Activated naive CD4-positive, alpha-beta T cell treated with anti-CD3 and anti-CD28 coated beads, Interleukin-2, amount 10 ng/mL, durations not matched to agents 7 days and 5 days (primary cell): ENCODE measurements around the gene SYT12.

Experiments
- CTCF ChIA-PET: fragments of 350-600 bp; sonication (Branson Sonifier 250); formaldehyde crosslinking; loops from one replicate; lab custom pipeline; 2021; ENCODE audit warnings: antibody characterized with exemption; lab: Charles Lee
- DNase-seq: peaks from one replicate; pipeline ENCODE4 v3.0.0-alpha.2; 2020
- H3K27ac Mint-ChIP-seq: one replicate; pipeline ENCODE4 v1.8.0; 2021; ENCODE audit warnings: mild to moderate bottlenecking, moderate library complexity, mixed read lengths
- H3K27me3 Mint-ChIP-seq: one replicate; pipeline ENCODE4 v1.8.0; 2021; ENCODE audit warnings: mild to moderate bottlenecking, mixed read lengths
- H3K36me3 Mint-ChIP-seq: one replicate; pipeline ENCODE4 v1.8.0; 2021; ENCODE audit warnings: mixed read lengths
- H3K4me1 Mint-ChIP-seq: one replicate; pipeline ENCODE4 v1.8.0; 2021; ENCODE audit warnings: mixed read lengths
- H3K4me3 Mint-ChIP-seq: one replicate; pipeline ENCODE4 v1.8.0; 2021; ENCODE audit warnings: mild to moderate bottlenecking, moderate library complexity, mixed read lengths
- H3K9me3 Mint-ChIP-seq: one replicate; pipeline ENCODE4 v1.8.0; 2021; ENCODE audit warnings: mixed read lengths

The SYT12 gene

DNA sequence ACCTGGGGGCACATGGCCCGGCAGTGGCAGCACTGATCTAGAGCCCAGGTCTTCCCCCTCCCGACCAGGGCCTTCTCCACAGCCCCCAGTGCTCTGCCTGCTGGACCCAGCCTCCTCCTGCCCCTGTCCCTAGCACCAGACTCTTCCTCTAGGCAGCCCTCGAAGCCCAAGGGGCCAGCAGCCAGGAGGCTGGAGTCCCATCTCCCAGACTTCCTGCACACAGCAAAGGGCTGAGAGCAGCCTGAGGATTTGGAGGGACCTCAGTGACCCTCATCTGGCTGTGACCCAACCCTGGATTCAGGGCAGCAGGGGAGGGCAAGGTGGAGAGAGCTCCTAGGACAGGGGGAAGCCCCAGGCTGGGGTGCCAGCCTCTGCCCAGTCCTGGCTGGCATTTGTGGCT, 36.7 kb downstream of the SYT12 start:
- Mint-ChIP-seq H3K4me1 (peaks cover 12% of the 10 kb centered on the region), H3K27me3 (peaks cover 55% of the 10 kb centered on the region), H3K36me3 (no peaks in the 10 kb centered on the region), H3K27ac (no peak overlapping the region), H3K4me3 (no peak overlapping the region), H3K9me3 (no peaks in the 10 kb centered on the region)
- CTCF ChIA-PET: no interaction called here
- no peak for DNase-seq

DNA sequence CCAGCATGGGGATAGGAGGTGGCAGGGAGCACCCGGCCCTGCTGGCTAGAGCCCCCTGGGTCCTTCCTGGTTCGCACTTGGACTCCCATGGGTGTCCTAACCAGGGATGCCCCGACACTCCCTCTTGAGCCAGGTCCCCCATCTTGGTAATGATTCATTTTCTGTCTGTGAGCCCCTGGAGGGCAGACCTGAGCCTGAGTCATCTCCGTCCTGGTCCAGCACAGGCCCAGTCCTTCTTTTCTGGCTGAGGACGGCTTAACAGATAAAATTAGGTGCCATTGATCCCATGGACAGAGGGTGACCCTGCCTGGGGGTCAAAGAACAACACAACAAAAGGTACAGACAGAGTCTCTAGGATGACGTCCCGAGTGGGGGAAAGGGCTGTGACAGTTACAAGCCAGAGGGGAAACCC, 37.2 kb downstream of the SYT12 start:
- Mint-ChIP-seq H3K9me3 (no peaks in the 10 kb centered on the region), H3K4me3 (no peak overlapping the region), H3K27me3 (peaks cover 51% of the 10 kb centered on the region), H3K27ac (no peak overlapping the region), H3K4me1 (peaks cover 12% of the 10 kb centered on the region), H3K36me3 (no peaks in the 10 kb centered on the region)
- DNase-seq: no peak
- CTCF ChIA-PET: interaction anchor here (0.9 kb wide), 1 partner anchor 12 kb away, joined by 3 read pairs; no protein-coding TSS in a partner anchor

DNA sequence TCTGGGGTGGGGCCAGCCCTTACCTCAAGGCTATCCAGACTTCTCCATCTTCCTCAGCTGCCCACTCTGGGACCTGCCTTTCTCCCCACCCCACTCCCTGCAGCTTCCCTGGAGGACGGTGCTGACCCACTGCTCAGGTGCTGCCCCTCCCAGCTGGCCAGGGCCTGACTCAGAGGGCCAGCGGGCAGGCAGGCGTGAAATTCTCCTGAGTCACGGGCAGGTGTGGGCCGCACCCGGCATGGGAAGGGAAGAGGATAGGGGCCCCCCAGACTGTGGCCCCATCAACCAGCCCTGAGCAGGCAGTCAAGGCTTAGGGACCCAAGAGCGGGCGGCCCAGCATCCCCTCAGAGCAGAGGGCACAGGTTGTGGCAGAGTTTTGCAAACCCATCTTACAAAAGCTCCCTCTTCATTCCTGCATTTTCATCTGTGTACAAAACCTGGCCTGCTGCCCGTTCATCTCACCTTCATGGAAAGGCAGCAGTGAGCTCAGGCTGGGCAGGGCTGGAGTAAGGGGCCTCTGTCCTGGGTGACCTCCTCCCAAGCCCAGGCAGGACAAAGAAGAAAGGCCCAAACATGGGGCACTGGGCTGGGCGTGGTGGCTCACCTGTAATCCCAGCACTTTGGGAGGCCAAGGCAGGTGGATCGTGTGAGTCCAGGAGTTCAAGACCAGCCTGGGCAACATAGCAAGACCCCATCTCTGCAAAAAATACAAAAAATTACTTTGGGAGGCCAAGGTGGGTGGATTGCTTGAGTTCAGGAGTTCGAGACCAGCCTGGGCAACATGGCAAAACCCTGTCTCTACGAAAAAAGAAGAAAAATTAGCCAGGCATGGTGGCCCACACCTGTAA, 39.8 kb downstream of the SYT12 start:
- Mint-ChIP-seq H3K27ac (no peak overlapping the region), H3K27me3 (peaks cover 29% of the 10 kb centered on the region), H3K9me3 (no peaks in the 10 kb centered on the region), H3K4me1 (no peaks in the 10 kb centered on the region), H3K36me3 (no peaks in the 10 kb centered on the region), H3K4me3 (no peak overlapping the region)
- CTCF ChIA-PET: no interaction called here
- DNase-seq: no peak

DNA sequence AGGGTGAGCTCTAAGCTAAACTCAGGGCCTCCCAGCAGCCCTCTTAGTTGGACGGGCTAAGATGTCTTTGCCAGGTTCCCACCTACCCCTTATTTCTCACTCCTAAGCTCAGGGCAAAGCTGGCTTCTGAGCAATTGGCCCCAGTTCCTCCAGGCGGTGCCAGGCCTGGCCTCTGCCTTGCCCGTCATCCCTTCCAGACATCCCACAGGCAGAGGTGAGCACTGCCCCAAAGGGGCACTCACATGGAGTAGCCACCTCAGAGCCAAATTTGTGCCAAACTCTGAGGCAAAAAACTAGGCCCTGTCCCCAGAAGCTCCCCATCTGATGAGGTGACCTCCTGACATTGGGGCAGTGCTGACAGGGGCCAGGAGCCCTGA, 43.4 kb downstream of the SYT12 start:
- CTCF ChIA-PET: no interaction called here
- Mint-ChIP-seq H3K4me1 (no peaks in the 10 kb centered on the region), H3K4me3 (no peak overlapping the region), H3K9me3 (no peaks in the 10 kb centered on the region), H3K36me3 (no peaks in the 10 kb centered on the region), H3K27me3 (peaks cover 27% of the 10 kb centered on the region), H3K27ac (no peak overlapping the region)
- no peak for DNase-seq

DNA sequence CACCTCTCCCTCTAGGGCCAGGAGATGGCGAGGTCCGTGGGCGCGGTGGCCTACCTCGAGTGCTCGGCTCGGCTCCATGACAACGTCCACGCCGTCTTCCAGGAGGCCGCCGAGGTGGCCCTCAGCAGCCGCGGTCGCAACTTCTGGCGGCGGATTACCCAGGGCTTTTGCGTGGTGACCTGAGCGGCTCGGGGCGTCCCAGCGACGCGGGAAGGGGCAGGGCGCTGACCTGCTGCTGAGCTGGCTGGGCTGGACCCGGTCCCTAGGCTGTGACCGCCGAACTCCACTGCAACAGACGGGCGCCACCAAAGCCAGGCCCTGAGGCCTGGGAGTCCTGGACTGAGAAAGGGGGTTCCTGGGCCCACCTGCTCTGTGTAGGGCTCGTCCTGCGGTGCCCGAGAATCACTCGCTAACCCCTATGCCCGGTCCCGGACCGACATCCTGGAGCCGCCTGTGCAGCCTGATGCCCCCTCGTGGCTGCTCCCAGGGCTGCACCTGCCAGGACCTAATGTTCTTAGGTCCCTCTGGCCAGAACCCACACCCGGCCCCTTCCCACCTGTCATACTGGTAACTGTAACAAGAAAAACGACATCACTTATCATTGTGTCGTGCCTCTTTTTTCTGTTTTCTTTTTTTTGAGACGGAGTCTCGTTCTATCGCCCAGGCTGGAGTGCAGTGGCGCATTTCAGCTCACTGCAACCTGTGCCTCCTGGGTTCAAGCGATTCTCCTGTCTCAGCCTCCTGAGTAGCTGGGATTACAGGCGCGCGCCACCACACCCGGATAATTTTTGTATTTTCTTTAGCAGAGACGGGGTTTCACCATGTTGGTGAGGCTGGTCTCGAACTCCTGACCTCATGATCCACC, 48.7 kb downstream of the SYT12 start:
- Mint-ChIP-seq H3K4me1 (peaks cover 4% of the 10 kb centered on the region), H3K27ac (no peak overlapping the region), H3K27me3 (peaks cover 42% of the 10 kb centered on the region), H3K4me3 (no peak overlapping the region), H3K9me3 (no peaks in the 10 kb centered on the region), H3K36me3 (no peaks in the 10 kb centered on the region)
- DNase-seq: peak; percentile 84
- CTCF ChIA-PET: interaction anchor here (1.0 to 5.1 kb wide), 7 partner anchors 10 to 377 kb away, joined by 3 to 48 read pairs (median 4); partner anchors contain the start of gene RHOD

DNA sequence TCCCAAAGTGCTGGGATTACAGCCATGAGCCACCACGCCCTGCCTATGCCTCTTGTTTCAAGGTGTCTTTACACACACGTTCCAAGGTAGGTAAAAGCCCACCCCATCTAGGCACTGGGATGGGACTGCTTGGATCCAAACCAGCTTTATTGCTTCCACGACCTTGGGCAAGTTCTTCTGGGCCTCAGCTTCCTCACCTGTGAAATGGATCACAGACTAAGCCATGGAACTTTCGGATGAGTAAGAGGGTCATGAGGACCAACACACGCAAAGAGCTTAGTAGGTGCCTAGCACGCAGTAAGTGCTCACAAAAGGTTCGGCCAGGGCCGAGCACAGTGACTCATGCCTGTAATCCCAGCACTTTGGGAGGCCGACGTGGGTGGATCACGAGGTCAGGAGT, 49.4 kb downstream of the SYT12 start:
- no peak overlapping the region for H3K4me3 Mint-ChIP-seq
- DNase-seq: no peak
- H3K9me3 Mint-ChIP-seq: no peaks in the 10 kb centered on the region
- CTCF ChIA-PET: interaction anchor here (0.7 to 5.1 kb wide), 8 partner anchors 10 to 377 kb away, joined by 3 to 48 read pairs (median 3); partner anchors contain the start of gene RHOD
- H3K4me1 Mint-ChIP-seq: peaks cover 4% of the 10 kb centered on the region
- H3K27ac Mint-ChIP-seq: no peak overlapping the region
- H3K27me3 Mint-ChIP-seq: peaks cover 48% of the 10 kb centered on the region
- no peaks in the 10 kb centered on the region for H3K36me3 Mint-ChIP-seq

DNA sequence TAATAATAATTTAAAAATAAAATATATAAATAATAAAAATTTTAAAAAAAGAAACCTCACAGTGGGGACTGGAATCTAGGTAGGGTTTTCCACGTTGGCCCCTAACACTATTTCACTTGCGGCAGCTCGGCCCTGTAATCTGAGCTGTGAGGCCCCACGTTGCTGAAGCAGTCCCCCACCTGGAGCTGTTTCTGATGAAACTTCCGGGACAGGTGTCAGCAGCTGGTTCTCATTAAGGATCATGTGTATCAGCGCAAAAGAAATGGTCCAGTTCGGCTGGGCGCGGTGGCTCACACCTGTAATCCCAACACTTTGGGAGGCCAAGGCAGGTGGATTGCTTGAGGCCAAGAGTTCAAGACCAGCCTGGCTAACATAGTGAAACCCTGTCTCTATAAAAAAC, 51.0 kb downstream of the SYT12 start:
- peaks cover 52% of the 10 kb centered on the region for H3K27me3 Mint-ChIP-seq
- no peak overlapping the region for H3K27ac Mint-ChIP-seq
- no peaks in the 10 kb centered on the region for H3K9me3 Mint-ChIP-seq
- CTCF ChIA-PET: interaction anchor here (0.6 to 5.1 kb wide), 4 partner anchors 9 to 244 kb away, joined by 3 to 48 read pairs (median 4); partner anchors contain the start of gene RHOD
- H3K4me3 Mint-ChIP-seq: no peak overlapping the region
- DNase-seq: no peak
- H3K36me3 Mint-ChIP-seq: no peaks in the 10 kb centered on the region
- peaks cover 4% of the 10 kb centered on the region for H3K4me1 Mint-ChIP-seq

DNA sequence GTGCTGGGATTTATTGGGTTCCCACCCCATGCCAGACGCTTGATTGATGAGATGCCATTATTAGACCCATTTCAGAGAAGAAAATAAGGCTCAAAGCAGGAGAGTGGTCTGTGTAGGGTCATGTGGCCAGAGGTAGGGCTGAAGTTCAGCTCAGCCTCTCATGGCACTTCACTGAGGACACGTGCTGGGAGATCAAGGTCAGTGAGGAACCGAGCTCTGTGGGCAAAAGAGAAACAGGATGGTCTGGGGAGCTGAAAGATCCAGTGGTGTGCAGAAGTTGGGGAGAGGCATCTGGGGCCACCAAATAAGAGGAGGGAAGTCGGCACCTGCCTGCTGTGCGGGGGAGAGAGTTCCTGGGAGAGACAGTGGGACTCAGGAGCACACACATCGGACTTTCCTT, 53.3 kb downstream of the SYT12 start:
- Mint-ChIP-seq H3K27ac (no peak overlapping the region), H3K4me1 (peaks cover 4% of the 10 kb centered on the region), H3K27me3 (peaks cover 41% of the 10 kb centered on the region), H3K36me3 (no peaks in the 10 kb centered on the region), H3K4me3 (no peak overlapping the region), H3K9me3 (no peaks in the 10 kb centered on the region)
- no peak for DNase-seq
- CTCF ChIA-PET: interaction anchor here (1.6 kb wide), 1 partner anchor 110 kb away, joined by 3 read pairs; no protein-coding TSS in a partner anchor

DNA sequence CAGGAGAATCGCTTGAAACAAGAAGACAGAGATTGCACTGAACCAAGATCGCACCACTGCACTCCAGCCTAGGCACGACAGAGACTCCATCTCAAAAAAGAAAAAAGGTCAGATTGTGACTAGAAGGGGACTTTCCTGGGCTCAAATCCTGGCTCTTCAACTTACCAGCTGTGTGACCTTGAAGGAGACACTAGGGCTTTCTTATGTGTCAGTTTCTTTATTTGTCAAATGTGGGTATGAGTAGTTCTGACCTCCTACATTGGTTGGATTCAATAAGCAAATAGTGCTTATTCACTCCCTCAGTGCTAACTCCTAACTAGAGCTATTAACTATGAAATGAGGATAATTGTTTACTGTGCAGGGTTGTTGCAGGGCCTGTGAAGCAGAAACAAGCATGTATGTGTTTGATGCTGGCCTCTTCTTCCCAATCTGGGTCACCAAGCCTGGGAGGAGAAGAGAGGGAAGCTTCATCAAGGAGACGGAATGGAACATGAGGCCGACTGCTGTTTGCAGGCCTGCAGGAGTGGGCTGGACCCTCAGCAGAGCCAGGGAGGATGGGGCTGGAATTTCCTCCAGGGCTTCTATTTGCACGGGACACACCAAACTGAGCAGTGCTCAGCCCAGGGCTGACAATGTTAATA, 56.3 kb downstream of the SYT12 start:
- DNase-seq: no peak
- no peaks in the 10 kb centered on the region for H3K36me3 Mint-ChIP-seq
- no peak overlapping the region for H3K4me3 Mint-ChIP-seq
- no peaks in the 10 kb centered on the region for H3K9me3 Mint-ChIP-seq
- peaks cover 16% of the 10 kb centered on the region for H3K4me1 Mint-ChIP-seq
- H3K27ac Mint-ChIP-seq: no peak overlapping the region
- peaks cover 52% of the 10 kb centered on the region for H3K27me3 Mint-ChIP-seq
- CTCF ChIA-PET: interaction anchor here (0.6 to 1.3 kb wide), 3 partner anchors 16 to 1802 kb away, joined by 3 to 5 read pairs (median 4); no protein-coding TSS in a partner anchor

DNA sequence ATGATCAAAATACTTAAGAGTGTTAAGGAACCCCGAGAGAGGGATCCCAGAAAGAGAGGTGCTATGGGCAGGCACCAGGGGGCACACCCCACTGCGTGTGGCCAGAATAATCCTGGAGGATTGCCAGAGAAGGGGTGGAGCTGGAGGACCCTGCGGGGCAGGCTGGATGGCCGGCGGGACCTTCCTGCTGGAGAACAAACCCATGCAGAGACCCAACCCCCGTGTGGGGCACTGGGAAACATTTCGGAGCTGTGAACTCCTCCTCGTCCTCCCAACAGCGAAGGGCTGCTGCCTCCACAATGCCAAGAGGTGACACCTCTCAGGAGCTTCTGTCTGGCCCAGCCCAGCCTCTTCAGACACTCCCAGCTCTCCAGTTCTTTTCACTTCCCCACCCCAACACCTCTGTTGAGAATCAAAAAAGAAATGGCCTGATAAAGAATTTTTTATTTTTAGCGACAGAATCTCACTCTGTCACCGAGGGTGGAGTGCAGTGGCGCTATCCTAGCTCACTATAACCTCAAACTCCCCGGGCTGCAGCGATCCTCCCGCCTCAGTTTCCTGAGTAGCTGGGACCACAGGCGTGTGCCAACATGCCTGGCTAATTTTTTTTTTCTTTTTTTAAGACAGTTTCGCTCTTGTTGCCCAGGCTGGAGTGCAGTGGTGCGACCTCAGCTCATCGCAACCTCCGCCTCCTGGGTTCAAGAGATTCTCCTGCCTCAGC, 59.3 kb downstream of the SYT12 start:
- H3K27ac Mint-ChIP-seq: no peak overlapping the region
- no peak for DNase-seq
- H3K9me3 Mint-ChIP-seq: no peaks in the 10 kb centered on the region
- CTCF ChIA-PET: interaction anchor here (0.6 to 2.4 kb wide), 17 partner anchors 8 to 300 kb away, joined by 3 to 11 read pairs (median 4); no protein-coding TSS in a partner anchor
- peaks cover 31% of the 10 kb centered on the region for H3K27me3 Mint-ChIP-seq
- H3K36me3 Mint-ChIP-seq: no peaks in the 10 kb centered on the region
- H3K4me3 Mint-ChIP-seq: peak overlapping the region; percentile 13
- peaks cover 16% of the 10 kb centered on the region for H3K4me1 Mint-ChIP-seq

DNA sequence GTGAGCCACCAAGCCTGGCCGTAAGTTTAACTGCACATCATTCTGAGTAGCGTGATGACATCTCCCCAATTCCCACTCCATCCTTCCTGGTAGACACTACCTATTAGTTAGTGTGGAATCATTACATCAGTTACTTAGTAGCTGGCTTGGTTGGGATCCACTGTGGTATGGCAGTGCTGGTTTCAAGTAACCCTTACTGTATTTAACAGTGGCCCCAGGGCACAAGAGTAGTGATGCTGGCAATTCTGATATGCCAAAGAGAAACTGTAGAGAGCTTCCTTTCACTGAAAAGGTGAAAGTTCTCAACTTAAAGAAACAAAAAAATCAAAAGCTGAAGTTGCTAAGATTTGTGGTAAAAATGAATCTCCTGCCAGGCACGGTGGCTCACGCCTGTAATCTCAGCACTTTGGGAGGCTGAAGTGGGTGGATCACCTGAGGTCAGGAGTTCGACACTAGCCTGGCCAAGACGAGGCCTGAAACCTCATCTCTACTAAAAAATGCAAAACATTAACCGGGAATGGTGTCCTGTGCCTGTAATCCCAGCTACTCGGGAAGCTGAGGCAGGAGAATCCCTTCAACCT, 60.9 kb downstream of the SYT12 start:
- CTCF ChIA-PET: interaction anchor here (0.6 to 1.7 kb wide), 4 partner anchors 84 to 234 kb away, joined by 3 to 5 read pairs (median 4); no protein-coding TSS in a partner anchor
- Mint-ChIP-seq H3K36me3 (no peaks in the 10 kb centered on the region), H3K4me1 (peaks cover 16% of the 10 kb centered on the region), H3K27ac (no peak overlapping the region), H3K27me3 (peaks cover 20% of the 10 kb centered on the region), H3K4me3 (no peak overlapping the region), H3K9me3 (no peaks in the 10 kb centered on the region)
- no peak for DNase-seq

DNA sequence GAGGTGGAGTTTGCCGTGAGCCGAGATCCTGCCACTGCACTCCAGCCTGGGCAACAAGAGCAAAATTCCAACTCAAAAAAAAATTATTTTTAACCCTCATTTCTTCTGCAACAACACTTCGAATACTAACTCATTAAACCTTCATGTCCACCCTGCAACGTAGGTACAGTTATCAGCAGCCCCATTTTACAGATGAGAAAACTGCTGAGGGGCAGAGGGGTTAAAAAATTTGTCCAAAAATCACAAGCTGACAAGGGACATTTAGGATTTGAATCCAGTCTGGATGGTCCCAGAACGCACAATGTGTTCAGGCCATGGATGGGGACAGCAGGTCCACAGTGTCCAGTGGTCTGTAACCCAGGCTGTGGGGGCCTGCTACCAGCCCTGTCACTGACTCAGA, 62.7 kb downstream of the SYT12 start:
- peaks cover 16% of the 10 kb centered on the region for H3K4me1 Mint-ChIP-seq
- H3K27me3 Mint-ChIP-seq: peaks cover 17% of the 10 kb centered on the region
- H3K9me3 Mint-ChIP-seq: no peaks in the 10 kb centered on the region
- H3K27ac Mint-ChIP-seq: no peak overlapping the region
- CTCF ChIA-PET: interaction anchor here (1.0 kb wide), 1 partner anchor 82 kb away, joined by 3 read pairs; no protein-coding TSS in a partner anchor
- no peaks in the 10 kb centered on the region for H3K36me3 Mint-ChIP-seq
- DNase-seq: no peak
- H3K4me3 Mint-ChIP-seq: no peak overlapping the region

DNA sequence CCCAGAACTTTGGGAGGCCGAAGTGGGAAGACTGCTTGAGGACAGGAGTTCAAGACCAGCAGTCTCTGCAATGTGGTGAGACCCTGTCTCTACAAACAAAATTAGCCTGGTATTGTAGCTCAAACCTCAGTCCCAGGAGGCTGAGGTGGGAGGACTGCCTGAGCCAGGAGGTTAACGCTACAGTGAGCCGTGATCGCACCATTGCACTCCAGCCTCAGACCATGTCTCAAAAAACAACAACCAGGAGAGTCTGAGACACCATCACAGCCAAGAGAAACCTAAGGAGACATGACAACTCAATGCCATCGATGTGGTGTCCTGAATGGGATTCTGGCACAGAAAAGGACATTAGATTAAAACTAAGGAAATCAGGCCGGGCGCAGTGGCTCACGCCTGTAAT, 67.8 kb downstream of the SYT12 start:
- no peaks in the 10 kb centered on the region for H3K36me3 Mint-ChIP-seq
- DNase-seq: no peak
- H3K4me1 Mint-ChIP-seq: no peaks in the 10 kb centered on the region
- H3K27ac Mint-ChIP-seq: no peak overlapping the region
- no peaks in the 10 kb centered on the region for H3K9me3 Mint-ChIP-seq
- CTCF ChIA-PET: interaction anchor here (1.1 kb wide), 1 partner anchor 10 kb away, joined by 3 read pairs; no protein-coding TSS in a partner anchor
- H3K27me3 Mint-ChIP-seq: peaks cover 22% of the 10 kb centered on the region
- no peak overlapping the region for H3K4me3 Mint-ChIP-seq
